Duodenal mucosa (tissue), 2 donors: ENCODE results near the gene INO80D.
"Not testable (repeated sequence)": the region's sequence is repeated elsewhere in the genome, so short reads cannot be mapped to it uniquely, and the experiment has no call there.

Source experiments
- H3K27ac ChIP-seq: one replicate; pipeline ENCODE4 v1.7.0; 2013; ENCODE audit warnings: low read depth, low read length
- H3K27me3 ChIP-seq, 2 donors: one replicate each; pipeline ENCODE4 v1.7.0; 2013; ENCODE audit warnings: low read length in 2 of 2, control low read depth in 1 of 2; ENCODE audit not compliant: insufficient read depth in 2 of 2, control insufficient read depth in 1 of 2
- H3K36me3 ChIP-seq, 2 donors: one replicate each; pipeline ENCODE4 v1.7.0; 2013; ENCODE audit warnings: low read length in 2 of 2, control low read depth in 1 of 2; ENCODE audit not compliant: insufficient read depth in 2 of 2, control insufficient read depth in 1 of 2
- H3K4me1 ChIP-seq, 2 donors: one replicate each; pipeline ENCODE4 v1.7.0; 2013; ENCODE audit warnings: low read length in 2 of 2, control low read depth in 1 of 2; ENCODE audit not compliant: insufficient read depth in 2 of 2, control insufficient read depth in 1 of 2
- H3K4me3 ChIP-seq, 2 donors: one replicate each; pipeline ENCODE4 v1.7.0; 2013; ENCODE audit warnings: low read length in 2 of 2, low read depth in 1 of 2
- H3K9ac ChIP-seq, 2 donors: one replicate each; pipeline ENCODE4 v1.7.0; 2013; ENCODE audit warnings: low read length in 2 of 2, low read depth in 1 of 2
- H3K9me3 ChIP-seq, 2 donors: one replicate each; pipeline ENCODE4 v1.7.0; 2013; ENCODE audit warnings: low read length in 2 of 2, control low read depth in 1 of 2; ENCODE audit not compliant: control insufficient read depth in 1 of 2

The INO80D gene

GRCh38 chr2:206105038-206105437, 19.1 kb upstream of the INO80D start:
- H3K9ac ChIP-seq: no peak overlapping the region
- no peak overlapping the region for H3K4me3 ChIP-seq
- no peaks in the 10 kb centered on the region for H3K9me3 ChIP-seq
- H3K27me3 ChIP-seq: no peaks in the 10 kb centered on the region
- H3K27ac ChIP-seq: no peak overlapping the region
- no peaks in the 10 kb centered on the region for H3K4me1 ChIP-seq
- no peaks in the 10 kb centered on the region for H3K36me3 ChIP-seq

GRCh38 chr2:206098872-206099271, 12.9 kb upstream of the INO80D start:
- H3K4me1 ChIP-seq, H3K9me3 ChIP-seq, H3K27me3 ChIP-seq, H3K4me3 ChIP-seq, H3K27ac ChIP-seq, H3K9ac ChIP-seq, H3K36me3 ChIP-seq: not testable (repeated sequence)

GRCh38 chr2:206098471-206098870, 12.5 kb upstream of the INO80D start:
- H3K9me3 ChIP-seq: no peaks in the 10 kb centered on the region
- H3K27ac ChIP-seq: no peak overlapping the region
- no peak overlapping the region for H3K4me3 ChIP-seq
- no peaks in the 10 kb centered on the region for H3K4me1 ChIP-seq
- H3K36me3 ChIP-seq: no peaks in the 10 kb centered on the region
- H3K27me3 ChIP-seq: no peaks in the 10 kb centered on the region
- H3K9ac ChIP-seq: no peak overlapping the region

GRCh38 chr2:206096876-206097275, 10.9 kb upstream of the INO80D start:
- Histone ChIP-seq H3K4me3 (no peak overlapping the region), H3K36me3 (no peaks in the 10 kb centered on the region), H3K9ac (no peak overlapping the region), H3K4me1 (no peaks in the 10 kb centered on the region), H3K27me3 (no peaks in the 10 kb centered on the region), H3K27ac (no peak overlapping the region), H3K9me3 (no peaks in the 10 kb centered on the region)

- Histone ChIP-seq H3K36me3 (peaks cover 0 to 3% of the 10 kb centered on the region in 2 donors), H3K27ac (no peak overlapping the region), H3K4me3 (no peak overlapping the region)
These were observed 9.8 kb upstream of the INO80D start for GRCh38 chr2:206095536-206096332.

GRCh38 chr2:206092297-206092696, 6.3 kb upstream of the INO80D start:
- Histone ChIP-seq H3K27me3 (no peaks in the 10 kb centered on the region), H3K9me3 (no peaks in the 10 kb centered on the region), H3K4me3 (no peak overlapping the region)

More at GRCh38 chr2:206095536-206096332, 9.8 kb upstream of the INO80D start:
- Histone ChIP-seq H3K9me3 (no peaks in the 10 kb centered on the region), H3K4me1 (no peaks in the 10 kb centered on the region), H3K9ac (no peak overlapping the region), H3K27me3 (no peaks in the 10 kb centered on the region)

GRCh38 chr2:206088248-206088647, 2.3 kb upstream of the INO80D start:
- Histone ChIP-seq H3K4me1 (peaks cover 2 to 6% of the 10 kb centered on the region in 2 donors), H3K9me3 (no peaks in the 10 kb centered on the region), H3K4me3 (no peak overlapping the region), H3K27ac (no peak overlapping the region), H3K9ac (no peak overlapping the region), H3K36me3 (peaks cover 0 to 8% of the 10 kb centered on the region in 2 donors), H3K27me3 (no peaks in the 10 kb centered on the region)

More at GRCh38 chr2:206092297-206092696, 6.3 kb upstream of the INO80D start:
- Histone ChIP-seq H3K36me3 (peaks cover 0 to 8% of the 10 kb centered on the region in 2 donors), H3K27ac (no peak overlapping the region), H3K4me1 (no peaks in the 10 kb centered on the region), H3K9ac (no peak overlapping the region)

- peaks cover 0 to 8% of the 10 kb centered on the region in 2 donors for H3K36me3 ChIP-seq
- peak overlapping the region; percentile 81 to 90 for H3K4me3 ChIP-seq
- no peak overlapping the region for H3K27ac ChIP-seq
- peaks cover 8 to 13% of the 10 kb centered on the region in 2 donors for H3K4me1 ChIP-seq
- peak overlapping the region; percentile 86 to 100 for H3K9ac ChIP-seq
- H3K9me3 ChIP-seq: no peaks in the 10 kb centered on the region
- no peaks in the 10 kb centered on the region for H3K27me3 ChIP-seq
These were observed 859 bp upstream of the INO80D start for GRCh38 chr2:206086716-206087350.

GRCh38 chr2:206084870-206085741, 868 bp downstream of the INO80D start:
- peak overlapping the region; percentile 92 for H3K27ac ChIP-seq
- H3K4me3 ChIP-seq: peak overlapping the region; percentile 81 to 90
- H3K36me3 ChIP-seq: peaks cover 0 to 1% of the 10 kb centered on the region in 2 donors
- H3K9me3 ChIP-seq: no peaks in the 10 kb centered on the region
- peaks cover 9 to 13% of the 10 kb centered on the region in 2 donors for H3K4me1 ChIP-seq
- peak overlapping the region; percentile 86 to 100 for H3K9ac ChIP-seq
- H3K27me3 ChIP-seq: no peaks in the 10 kb centered on the region
